IMR-90 (cell line): ENCODE data around the gene SPRR4.

ENCODE experiments used
- BHLHE40 ChIP-seq: fragments of 150-350 bp; IDR thresholded peaks from 2 replicates; pipeline ENCODE4 v1.6.1; 2016; ENCODE audit warnings: mild to moderate bottlenecking, low read depth, low read length
- CEBPB ChIP-seq: IDR thresholded peaks from 2 replicates; pipeline ENCODE4 v1.6.1; 2012; ENCODE audit warnings: low read depth, low read length, improper control_type of control experiment
- CHD1 ChIP-seq: IDR thresholded peaks from 2 replicates; pipeline ENCODE4 v1.6.1; 2012; ENCODE audit warnings: low read depth, low read length, improper control_type of control experiment
- CTCF ChIP-seq: conservative IDR thresholded peaks from 2 replicates; pipeline ENCODE4 v1.5.1; 2012; ENCODE audit warnings: mild to moderate bottlenecking, low read depth, low read length, improper control_type of control experiment
- ELK1 ChIP-seq: fragments of 150-350 bp; IDR thresholded peaks from 2 replicates; pipeline ENCODE4 v1.6.1; 2016; ENCODE audit warnings: low read depth, mild to moderate bottlenecking, low read length, moderate library complexity, borderline replicate concordance
- FOS ChIP-seq: fragments of 150-350 bp; IDR thresholded peaks from 2 replicates; pipeline ENCODE4 v1.6.1; 2016; ENCODE audit warnings: low read depth, low read length
- MAFK ChIP-seq: IDR thresholded peaks from 2 replicates; pipeline ENCODE4 v1.6.1; 2012; ENCODE audit warnings: low read depth, low read length, improper control_type of control experiment
- MXI1 ChIP-seq: IDR thresholded peaks from 2 replicates; pipeline ENCODE4 v1.6.1; 2012; ENCODE audit warnings: low read depth, mild to moderate bottlenecking, low read length, moderate library complexity, borderline replicate concordance
- POLR2A ChIP-seq: IDR thresholded peaks from 2 replicates; pipeline ENCODE4 v1.6.1; 2012; ENCODE audit warnings: mild to moderate bottlenecking, low read depth, low read length
- RAD21 ChIP-seq: IDR thresholded peaks from 2 replicates; pipeline ENCODE4 v1.6.1; 2012; ENCODE audit warnings: low read length, improper control_type of control experiment
- RCOR1 ChIP-seq: IDR thresholded peaks from 2 replicates; pipeline ENCODE4 v1.6.1; 2012; ENCODE audit warnings: mild to moderate bottlenecking, low read length, improper control_type of control experiment; ENCODE audit not compliant: insufficient replicate concordance
- RFX5 ChIP-seq: IDR thresholded peaks from 2 replicates; pipeline ENCODE4 v1.8.0; 2012; ENCODE audit warnings: low read depth, mild to moderate bottlenecking, low read length, moderate library complexity
- SMC3 ChIP-seq: fragments of 150-350 bp; IDR thresholded peaks from 2 replicates; pipeline ENCODE4 v1.6.1; 2016; ENCODE audit warnings: low read depth, mild to moderate bottlenecking, antibody characterized with exemption, low read length, moderate library complexity
- USF2 ChIP-seq: fragments of 150-350 bp; IDR thresholded peaks from 2 replicates; pipeline ENCODE4 v1.6.1; 2017; ENCODE audit warnings: mild to moderate bottlenecking, antibody characterized with exemption, low read length, low read depth

- TF ChIP-seq CTCF, result no peak
- TF ChIP-seq RCOR1, result no peak
- TF ChIP-seq CEBPB, result no peak
- TF ChIP-seq POLR2A, result no peak
- no peak for TF ChIP-seq SMC3
- TF ChIP-seq USF2, result no peak
- TF ChIP-seq CHD1, result no peak
- no peak for TF ChIP-seq RAD21
- no peak for TF ChIP-seq ELK1
- no peak for TF ChIP-seq BHLHE40
- no peak for TF ChIP-seq RFX5
- no peak for TF ChIP-seq MAFK
- no peak for TF ChIP-seq FOS
- TF ChIP-seq MXI1, result no peak
Measured at GRCh38 chr1:152960452-152961044, 9.9 kb upstream of the SPRR4 start.
